ENCODE measurements around the gene CAMK2N1. TPM values are rescaled to one million over a fixed set of nuclear protein-coding genes. Genes with fewer than 3 reads are reported as not detected.
"Not testable (repeated sequence)": the region's sequence is repeated elsewhere in the genome, so short reads cannot be mapped to it uniquely, and the experiment has no call there.

The CAMK2N1 gene
- total RNA-seq, 4 donors from 2014 or later: 74.3 to 126 (median 85.9) TPM

GRCh38 chr1:20498116-20498515, 12.1 kb upstream of the CAMK2N1 start:
- Histone ChIP-seq H3K36me3 (peaks cover 0 to 42% (median 19%) of the 10 kb centered on the region in 4 donors), H3K4me1 (peaks cover 0 to 12% (median 7%) of the 10 kb centered on the region in 4 donors), H3K27ac (no peak overlapping the region), H3K27me3 (no peaks in the 10 kb centered on the region), H3K9me3 (no peaks in the 10 kb centered on the region), H3K4me3 (no peak overlapping the region)
- in situ Hi-C loops (cut with MboI; ENCODE audit: low pct_ligation_motif_present in 1 of 4, low pct_unique_long_range_greater_than_20kb in 1 of 4, low sequenced_read_pairs in 3 of 4): loop anchor here (10.0 kb wide), 4 partner anchors 63 to 583 kb away; no protein-coding TSS in a partner anchor
- DNase-seq: no peak
- intact Hi-C loops (cut with DNase I; ENCODE audit: low total_unique reads): loop anchor here (5.0 to 10.0 kb wide), 3 partner anchors 121 to 583 kb away; no protein-coding TSS in a partner anchor
- no peak for TF ChIP-seq POLR2A (IDR thresholded peaks at IDR 0.05)
- no peak for TF ChIP-seq POLR2AphosphoS5 (IDR thresholded peaks at IDR 0.05)
- no peak for TF ChIP-seq EP300 (IDR thresholded peaks at IDR 0.05; ENCODE audit: low read depth)
- no peak for TF ChIP-seq CTCF (IDR thresholded peaks at IDR 0.05)
- WGBS, 2 donors (ENCODE audit: low coverage in 1 of 2): 89% methylated on average over 7 of the region's 7 CpGs; no CpG with 5 or more reads in 1 of the 2 donors

GRCh38 chr1:20497506-20497905, 11.5 kb upstream of the CAMK2N1 start:
- Histone ChIP-seq H3K4me3 (no peak overlapping the region), H3K27ac (no peak overlapping the region), H3K36me3 (peaks cover 0 to 36% (median 18%) of the 10 kb centered on the region in 4 donors), H3K27me3 (no peaks in the 10 kb centered on the region), H3K9me3 (no peaks in the 10 kb centered on the region), H3K4me1 (peaks cover 0 to 12% (median 7%) of the 10 kb centered on the region in 4 donors)
- 42 to 53% methylated on average over 6 of the region's 6 CpGs for WGBS, 2 donors (ENCODE audit: low coverage in 1 of 2)
- intact Hi-C loops (cut with DNase I; ENCODE audit: low total_unique reads) (loop anchor here (5.0 to 10.0 kb wide), 3 partner anchors 120 to 583 kb away; no protein-coding TSS in a partner anchor), in situ Hi-C loops (cut with MboI; ENCODE audit: low pct_ligation_motif_present in 1 of 4, low pct_unique_long_range_greater_than_20kb in 1 of 4, low sequenced_read_pairs in 3 of 4) (loop anchor here (10.0 kb wide), 4 partner anchors 63 to 583 kb away; no protein-coding TSS in a partner anchor)
- TF ChIP-seq POLR2A (IDR thresholded peaks at IDR 0.05) (no peak), EP300 (IDR thresholded peaks at IDR 0.05; ENCODE audit: low read depth) (no peak), CTCF (IDR thresholded peaks at IDR 0.05) (no peak), POLR2AphosphoS5 (IDR thresholded peaks at IDR 0.05) (no peak)
- no peak for DNase-seq

DNA sequence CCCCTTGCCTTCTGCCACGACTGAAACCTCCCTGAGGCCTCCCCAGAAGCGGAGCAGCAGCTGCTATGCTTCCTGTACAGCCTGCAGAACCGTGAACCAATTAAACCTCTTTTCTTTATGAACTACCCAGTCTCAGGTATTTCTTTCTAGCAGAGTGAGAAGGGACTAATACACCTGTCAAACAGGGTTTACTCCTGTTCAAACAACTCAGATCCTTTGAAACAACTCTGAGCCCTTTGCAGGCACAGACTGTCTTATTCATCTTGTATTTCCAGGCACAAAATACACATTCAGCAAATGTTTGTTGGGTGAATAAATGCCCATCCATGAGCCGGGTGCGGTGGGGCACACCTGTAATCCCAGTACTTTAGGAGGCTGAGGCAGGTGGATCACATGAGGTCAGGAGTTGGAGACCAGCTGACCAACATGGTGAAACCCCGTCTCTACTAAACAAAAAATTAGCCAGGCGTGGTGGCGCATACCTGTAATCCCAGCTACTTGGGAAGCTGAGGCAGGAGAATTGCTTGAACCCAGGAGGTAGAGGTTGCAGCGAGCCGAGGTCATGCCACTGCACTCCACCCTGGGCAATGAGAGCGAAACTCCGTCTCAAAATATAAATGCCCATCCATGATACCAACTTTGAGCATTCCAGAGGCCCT, 10.8 kb upstream of the CAMK2N1 start:
- Histone ChIP-seq H3K36me3 (peaks cover 0 to 29% (median 14%) of the 10 kb centered on the region in 4 donors), H3K4me1 (peaks cover 0 to 12% (median 7%) of the 10 kb centered on the region in 4 donors)
- H3K9me3 ChIP-seq, H3K4me3 ChIP-seq, DNase-seq, H3K27ac ChIP-seq, H3K27me3 ChIP-seq: not testable (repeated sequence)
- in situ Hi-C loops (cut with MboI; ENCODE audit: low pct_ligation_motif_present in 1 of 4, low pct_unique_long_range_greater_than_20kb in 1 of 4, low sequenced_read_pairs in 3 of 4): loop anchor here (10.0 kb wide), 4 partner anchors 62 to 582 kb away; no protein-coding TSS in a partner anchor
- intact Hi-C loops (cut with DNase I; ENCODE audit: low total_unique reads): loop anchor here (5.0 to 10.0 kb wide), 3 partner anchors 120 to 582 kb away; no protein-coding TSS in a partner anchor
- 40 to 83% methylated on average over 1 to 12 of the region's 12 CpGs for WGBS, 2 donors (ENCODE audit: low coverage in 1 of 2)

GRCh38 chr1:20496241-20496661, 10.2 kb upstream of the CAMK2N1 start:
- TF ChIP-seq POLR2A (IDR thresholded peaks at IDR 0.05) (no peak), EP300 (IDR thresholded peaks at IDR 0.05; ENCODE audit: low read depth) (no peak), CTCF (IDR thresholded peaks at IDR 0.05) (no peak), POLR2AphosphoS5 (IDR thresholded peaks at IDR 0.05) (no peak)
- 65% methylated on average over 8 of the region's 8 CpGs; no CpG with 5 or more reads in 1 of the 2 donors for WGBS, 2 donors (ENCODE audit: low coverage in 1 of 2)
- in situ Hi-C loops (cut with MboI; ENCODE audit: low pct_ligation_motif_present in 1 of 4, low pct_unique_long_range_greater_than_20kb in 1 of 4, low sequenced_read_pairs in 3 of 4): loop anchor here (10.0 kb wide), 4 partner anchors 61 to 581 kb away; no protein-coding TSS in a partner anchor
- H3K27me3 ChIP-seq: no peaks in the 10 kb centered on the region
- intact Hi-C loops (cut with DNase I; ENCODE audit: low total_unique reads): loop anchor here (5.0 to 10.0 kb wide), 3 partner anchors 119 to 581 kb away; no protein-coding TSS in a partner anchor
- no peak overlapping the region for H3K4me3 ChIP-seq
- no peaks in the 10 kb centered on the region for H3K9me3 ChIP-seq
- no peak for DNase-seq
- H3K36me3 ChIP-seq: peaks cover 0 to 23% (median 10%) of the 10 kb centered on the region in 4 donors
- H3K4me1 ChIP-seq: peaks cover 0 to 12% (median 7%) of the 10 kb centered on the region in 4 donors
- H3K27ac ChIP-seq: no peak overlapping the region

Measured in transverse colon (tissue), 4 donors.